ENCODE measurements around the gene ZNF672. TPM values are rescaled to one million over a fixed set of nuclear protein-coding genes. Genes with fewer than 3 reads are reported as not detected.

The ZNF672 gene
- total RNA-seq, 2 donors from 2014 or later = 44.2 to 63.1 TPM

DNA sequence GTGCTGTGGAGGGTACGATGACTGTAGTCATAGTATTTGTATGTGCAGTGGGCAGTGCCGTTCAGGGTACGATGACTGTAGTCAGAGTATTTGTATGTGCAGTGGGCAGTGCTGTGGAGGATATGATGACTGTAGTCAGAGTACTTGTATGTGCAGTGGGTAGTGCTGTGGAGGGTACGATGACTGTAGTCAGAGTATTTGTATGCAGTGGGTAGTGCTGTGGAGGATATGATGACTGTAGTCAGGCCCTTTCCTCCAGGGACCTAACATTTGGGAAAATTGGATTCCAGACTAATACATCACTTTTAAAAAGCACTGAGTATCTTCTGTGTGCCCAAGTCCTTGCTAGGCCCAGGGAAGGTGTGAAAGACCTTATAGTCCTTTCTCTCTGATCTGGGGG, 2.9 kb downstream of the ZNF672 start:
- H3K27ac ChIP-seq = no peak overlapping the region
- DNase-seq (ENCODE audit: low spot score) = no peak
- H3K4me3 ChIP-seq = no peak overlapping the region
- intact Hi-C loops (cut with DNase I) = no loop called here
- TF ChIP-seq POLR2AphosphoS5 (IDR thresholded peaks at IDR 0.05) (no peak), POLR2A (IDR thresholded peaks at IDR 0.05) (no peak)
- TF ChIP-seq, protein P1, sequence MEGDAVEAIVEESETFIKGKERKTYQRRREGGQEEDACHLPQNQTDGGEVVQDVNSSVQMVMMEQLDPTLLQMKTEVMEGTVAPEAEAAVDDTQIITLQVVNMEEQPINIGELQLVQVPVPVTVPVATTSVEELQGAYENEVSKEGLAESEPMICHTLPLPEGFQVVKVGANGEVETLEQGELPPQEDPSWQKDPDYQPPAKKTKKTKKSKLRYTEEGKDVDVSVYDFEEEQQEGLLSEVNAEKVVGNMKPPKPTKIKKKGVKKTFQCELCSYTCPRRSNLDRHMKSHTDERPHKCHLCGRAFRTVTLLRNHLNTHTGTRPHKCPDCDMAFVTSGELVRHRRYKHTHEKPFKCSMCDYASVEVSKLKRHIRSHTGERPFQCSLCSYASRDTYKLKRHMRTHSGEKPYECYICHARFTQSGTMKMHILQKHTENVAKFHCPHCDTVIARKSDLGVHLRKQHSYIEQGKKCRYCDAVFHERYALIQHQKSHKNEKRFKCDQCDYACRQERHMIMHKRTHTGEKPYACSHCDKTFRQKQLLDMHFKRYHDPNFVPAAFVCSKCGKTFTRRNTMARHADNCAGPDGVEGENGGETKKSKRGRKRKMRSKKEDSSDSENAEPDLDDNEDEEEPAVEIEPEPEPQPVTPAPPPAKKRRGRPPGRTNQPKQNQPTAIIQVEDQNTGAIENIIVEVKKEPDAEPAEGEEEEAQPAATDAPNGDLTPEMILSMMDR (IDR thresholded peaks at IDR 0.05) = no peak
- 89% methylated on average over 4 of the region's 4 CpGs for WGBS
- no peaks in the 10 kb centered on the region for H3K4me1 ChIP-seq (replicated peaks)
- no peaks in the 10 kb centered on the region for H3K27me3 ChIP-seq (replicated peaks; ENCODE audit: insufficient read depth)
- peaks cover 6% of the 10 kb centered on the region in 2 donors for H3K36me3 ChIP-seq
- H3K9me3 ChIP-seq = no peaks in the 10 kb centered on the region

DNA sequence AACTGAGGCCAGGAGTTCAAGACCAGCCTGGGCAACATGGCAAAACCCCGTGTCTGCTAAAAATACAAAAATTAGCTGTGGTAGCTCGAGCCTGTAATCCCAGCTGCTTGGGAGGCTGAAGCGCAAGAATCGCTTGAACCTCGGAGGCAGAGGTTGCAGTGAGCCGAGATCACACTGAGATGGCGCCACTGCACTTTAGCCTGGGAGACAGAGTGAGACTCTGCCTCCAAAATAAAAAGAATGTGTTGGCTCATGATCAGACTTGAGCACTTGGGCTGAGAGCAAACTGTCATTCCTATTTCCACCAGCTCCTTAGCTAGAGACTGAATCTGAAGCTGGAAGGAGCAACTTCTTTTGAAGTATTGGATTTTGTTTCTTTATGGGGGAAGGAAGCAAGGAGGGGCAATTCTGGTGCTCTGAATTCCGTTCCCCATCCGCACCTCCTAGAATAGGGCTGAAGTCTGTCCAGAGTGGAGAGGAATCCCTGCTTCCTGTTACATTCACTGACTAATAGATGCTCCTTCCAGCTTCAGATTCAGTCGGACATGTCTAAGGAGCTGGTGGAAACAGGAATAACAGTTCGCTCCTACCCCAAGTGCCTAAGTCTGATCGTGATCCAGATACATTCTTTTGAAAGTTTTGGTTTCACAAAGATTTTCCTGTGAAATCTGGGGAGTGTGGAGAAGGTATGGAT, 3.8 kb downstream of the ZNF672 start:
- H3K4me1 ChIP-seq (replicated peaks) = no peaks in the 10 kb centered on the region
- H3K4me3 ChIP-seq = no peak overlapping the region
- peaks cover 9 to 13% of the 10 kb centered on the region in 2 donors for H3K36me3 ChIP-seq
- 50% methylated on average over 12 of the region's 12 CpGs for whole genome bisulfite sequencing
- no peaks in the 10 kb centered on the region for H3K9me3 ChIP-seq
- H3K27ac ChIP-seq = no peak overlapping the region
- no peak for TF ChIP-seq POLR2A (IDR thresholded peaks at IDR 0.05)
- TF ChIP-seq, protein P1 (IDR thresholded peaks at IDR 0.05) = peak in 2 of 4 experiments; percentile 47 to 50
- DNase-seq (ENCODE audit: low spot score) = no peak
- intact Hi-C loops (cut with DNase I) = no loop called here
- H3K27me3 ChIP-seq (replicated peaks; ENCODE audit: insufficient read depth) = no peaks in the 10 kb centered on the region

DNA sequence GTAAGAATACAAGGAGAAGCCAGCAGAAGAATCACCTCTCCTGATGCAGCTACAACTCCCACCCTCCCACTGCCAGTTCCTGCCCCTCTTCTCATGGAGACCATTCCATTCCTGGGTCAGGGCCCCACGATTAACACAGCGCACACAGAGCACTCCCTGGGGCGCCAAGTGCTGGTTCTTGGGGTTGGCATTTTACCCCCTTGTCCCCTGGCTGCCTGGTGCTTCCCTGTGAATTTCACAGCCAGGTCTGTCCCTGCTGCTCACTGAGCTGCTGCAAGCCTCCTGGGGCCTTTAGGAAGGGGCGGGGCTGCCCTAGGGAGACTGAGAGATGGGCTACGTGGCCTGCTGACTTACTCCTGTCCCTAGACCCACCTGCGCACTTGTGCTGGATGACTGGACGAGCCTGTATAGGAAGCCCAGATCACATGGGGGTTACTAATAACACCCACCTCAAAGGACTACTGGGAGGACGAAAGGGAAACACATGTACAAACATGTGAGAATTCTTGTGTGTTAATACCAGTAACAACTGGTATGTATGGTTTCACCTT, 4.8 kb downstream of the ZNF672 start:
- Histone ChIP-seq H3K4me3 (no peak overlapping the region), H3K27ac (no peak overlapping the region), H3K36me3 (peaks cover 9 to 23% of the 10 kb centered on the region in 2 donors), H3K4me1 (replicated peaks) (no peaks in the 10 kb centered on the region), H3K9me3 (no peaks in the 10 kb centered on the region), H3K27me3 (replicated peaks; ENCODE audit: insufficient read depth) (no peaks in the 10 kb centered on the region)
- WGBS = 66% methylated on average over 8 of the region's 8 CpGs
- TF ChIP-seq POLR2AphosphoS5 (IDR thresholded peaks at IDR 0.05) (no peak), POLR2A (IDR thresholded peaks at IDR 0.05) (no peak)
- TF ChIP-seq, protein P1 (IDR thresholded peaks at IDR 0.05) = no peak
- intact Hi-C loops (cut with DNase I) = no loop called here
- no peak for DNase-seq (ENCODE audit: low spot score)

DNA sequence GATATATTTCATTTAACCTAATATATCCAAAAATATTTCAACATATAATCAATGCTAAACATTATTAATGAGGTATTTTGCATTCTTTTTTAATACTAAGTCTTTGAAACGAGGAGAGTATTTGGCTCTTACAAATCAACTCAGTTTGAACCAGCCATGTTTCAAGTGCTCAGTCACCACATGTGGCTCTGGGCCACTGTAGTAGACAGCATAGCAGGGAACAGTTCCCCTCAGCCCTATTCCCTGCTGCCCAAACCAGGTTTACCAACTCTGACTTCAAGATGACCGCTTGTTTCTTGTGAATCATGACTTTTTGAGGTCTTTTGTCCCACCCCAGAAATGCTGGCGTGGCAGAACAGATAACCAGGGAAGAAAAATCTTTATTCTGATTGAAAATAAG, 5.7 kb downstream of the ZNF672 start:
- DNase-seq (ENCODE audit: low spot score) = no peak
- Histone ChIP-seq H3K36me3 (peaks cover 9 to 30% of the 10 kb centered on the region in 2 donors), H3K4me1 (replicated peaks) (no peaks in the 10 kb centered on the region), H3K27ac (no peak overlapping the region), H3K27me3 (replicated peaks; ENCODE audit: insufficient read depth) (no peaks in the 10 kb centered on the region), H3K9me3 (no peaks in the 10 kb centered on the region), H3K4me3 (no peak overlapping the region)
- no peak for TF ChIP-seq POLR2A (IDR thresholded peaks at IDR 0.05)
- no peak for TF ChIP-seq POLR2AphosphoS5 (IDR thresholded peaks at IDR 0.05)
- TF ChIP-seq, protein P1 (IDR thresholded peaks at IDR 0.05) = no peak
- intact Hi-C loops (cut with DNase I) = no loop called here
- WGBS = 90% methylated on average over 3 of the region's 3 CpGs

DNA sequence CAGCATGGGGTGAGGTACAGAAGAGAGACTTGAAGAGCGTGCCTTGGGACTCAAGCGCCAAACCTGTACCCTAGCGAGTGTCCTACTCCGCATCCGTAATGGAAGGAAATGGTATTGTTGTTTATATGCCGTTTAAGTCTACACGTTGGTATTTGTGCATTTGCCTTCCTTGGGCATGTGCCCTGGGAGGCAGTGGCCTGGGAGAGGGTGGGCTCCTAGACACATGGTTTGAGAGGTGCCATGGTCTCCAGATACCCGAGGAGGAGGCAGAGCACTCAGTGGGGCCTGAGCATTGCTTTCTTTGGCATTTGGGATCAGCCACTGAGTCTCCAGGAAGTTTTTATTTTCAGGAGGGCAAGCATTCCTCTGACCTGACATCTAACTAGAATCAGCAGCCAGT, 6.5 kb downstream of the ZNF672 start:
- no peaks in the 10 kb centered on the region for H3K27me3 ChIP-seq (replicated peaks; ENCODE audit: insufficient read depth)
- 87% methylated on average over 8 of the region's 8 CpGs for whole genome bisulfite sequencing
- no peak overlapping the region for H3K27ac ChIP-seq
- intact Hi-C loops (cut with DNase I) = no loop called here
- H3K4me1 ChIP-seq (replicated peaks) = no peaks in the 10 kb centered on the region
- peaks cover 9 to 30% of the 10 kb centered on the region in 2 donors for H3K36me3 ChIP-seq
- TF ChIP-seq POLR2AphosphoS5 (IDR thresholded peaks at IDR 0.05) (no peak), POLR2A (IDR thresholded peaks at IDR 0.05) (no peak)
- TF ChIP-seq, protein P1 (IDR thresholded peaks at IDR 0.05) = no peak
- no peak overlapping the region for H3K4me3 ChIP-seq
- H3K9me3 ChIP-seq = no peaks in the 10 kb centered on the region
- DNase-seq (ENCODE audit: low spot score) = no peak

Measured in prostate gland (tissue), 2 donors.